Measurements from ENCODE around the gene ISG20L2. TPM values are rescaled to one million over a fixed set of nuclear protein-coding genes. Genes with fewer than 3 reads are reported as not detected.

The ISG20L2 gene
- total and polyA plus RNA-seq, 2 donors (not counting 3 experiments of a cell fraction or from before 2014, with no cell fraction given) = 33.2 to 35.3 TPM

DNA sequence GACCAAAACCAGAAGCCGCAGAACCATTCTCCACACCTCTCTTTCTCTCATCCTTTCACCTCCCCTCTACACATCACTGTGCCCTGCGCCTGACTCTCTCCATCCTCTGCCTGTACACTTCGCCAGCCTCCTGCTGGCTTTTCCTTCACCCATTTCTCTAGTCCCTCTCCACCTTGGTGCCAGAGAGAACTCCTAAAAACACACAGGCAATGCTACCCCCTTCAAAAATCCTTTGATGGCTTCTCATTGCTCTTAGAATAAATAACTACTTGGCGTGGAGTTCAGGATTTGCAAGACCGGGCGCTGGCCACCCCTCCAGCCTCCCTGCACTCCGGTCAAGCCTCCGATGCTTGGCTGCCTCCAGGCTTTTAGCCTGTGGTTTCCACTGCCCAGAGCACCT lies 31.8 kb downstream of the ISG20L2 start:
- POLR2A ChIA-PET = no interaction called here
- BruUV-seq (replicated peaks) = no TSS peak

More for the DNA sequence above, 31.8 kb downstream of the ISG20L2 start:
- Histone ChIP-seq H3K9me1 (replicated peaks; ENCODE audit: control insufficient read depth, extremely low read depth, insufficient read depth, low read length) (no peaks in the 10 kb centered on the region), H3K9me3 (replicated peaks; ENCODE audit: control insufficient read depth, insufficient read depth, low read length) (no peaks in the 10 kb centered on the region), H3K36me3 (ENCODE audit: control insufficient read depth in 2 of 2, extremely low read depth in 1 of 2, insufficient read depth in 2 of 2, low read length in 2 of 2) (no peaks in the 10 kb centered on the region), H2AFZ (ENCODE audit: low read depth, low read length) (no peak overlapping the region), H3K4me2 (ENCODE audit: insufficient read depth, low read length) (no peak overlapping the region), H3K9ac (replicated peaks; ENCODE audit: extremely low read depth, insufficient read depth, low read length) (no peak overlapping the region), H3K79me2 (ENCODE audit: control insufficient read depth, insufficient read depth, low read length) (no peaks in the 10 kb centered on the region), H3K4me3 (replicated peaks in 1 of 3; ENCODE audit: insufficient read depth in 1 of 3, low read depth in 1 of 3, low read length in 3 of 3) (no peak overlapping the region), H4K20me1 (replicated peaks; ENCODE audit: control insufficient read depth, extremely low read depth, insufficient read depth, low read length) (no peaks in the 10 kb centered on the region), H3K27ac (ENCODE audit: insufficient read depth, low read depth, low read length) (no peak overlapping the region), H3K27me3 (ENCODE audit: control insufficient read depth in 2 of 2, insufficient read depth in 2 of 2, low read length in 2 of 2) (peaks cover 11 to 12% of the 10 kb centered on the region in 2 experiments), H3K4me1 (ENCODE audit: control insufficient read depth, extremely low read depth, insufficient read depth, low read length) (no peaks in the 10 kb centered on the region)
- CTCF ChIA-PET = interaction anchor here (1.1 to 16.7 kb wide), 3 partner anchors 8 to 29 kb away, joined by 3 to 453 read pairs (median 13); partner anchors contain the start of gene CRABP2
- DNase-seq (ENCODE audit: low read depth, low spot score) = no peak
- dilution Hi-C loops (cut with MboI; ENCODE audit: extremely low pct_ligation_motif_present, low sequenced_read_pairs) = no loop called here
- peak; percentile 47 for FAIRE-seq
- TF ChIP-seq POLR2AphosphoS5 (IDR thresholded peaks at IDR 0.05; ENCODE audit: insufficient read depth, low read depth, low read length) (no peak), POLR2A (IDR thresholded peaks at IDR 0.05; ENCODE audit: low read depth, low read length) (no peak), EZH2 (IDR thresholded peaks at IDR 0.05; ENCODE audit: borderline replicate concordance, low read depth, low read length, severe bottlenecking) (no peak), FOS (IDR thresholded peaks at IDR 0.05; ENCODE audit: borderline replicate concordance, insufficient read depth, low read length) (no peak), MYC (IDR thresholded peaks at IDR 0.05; ENCODE audit: low read depth, low read length) (no peak), GATA2 (IDR thresholded peaks at IDR 0.05; ENCODE audit: insufficient read depth, insufficient read length, low read depth, low read length) (no peak), JUN (IDR thresholded peaks at IDR 0.05; ENCODE audit: borderline replicate concordance, insufficient read depth, insufficient read length, low read depth) (no peak)
- TF ChIP-seq, protein P1, sequence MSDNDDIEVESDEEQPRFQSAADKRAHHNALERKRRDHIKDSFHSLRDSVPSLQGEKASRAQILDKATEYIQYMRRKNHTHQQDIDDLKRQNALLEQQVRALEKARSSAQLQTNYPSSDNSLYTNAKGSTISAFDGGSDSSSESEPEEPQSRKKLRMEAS (IDR thresholded peaks at IDR 0.05; ENCODE audit: insufficient read depth, insufficient read length) = no peak
- TF ChIP-seq, protein P2, sequence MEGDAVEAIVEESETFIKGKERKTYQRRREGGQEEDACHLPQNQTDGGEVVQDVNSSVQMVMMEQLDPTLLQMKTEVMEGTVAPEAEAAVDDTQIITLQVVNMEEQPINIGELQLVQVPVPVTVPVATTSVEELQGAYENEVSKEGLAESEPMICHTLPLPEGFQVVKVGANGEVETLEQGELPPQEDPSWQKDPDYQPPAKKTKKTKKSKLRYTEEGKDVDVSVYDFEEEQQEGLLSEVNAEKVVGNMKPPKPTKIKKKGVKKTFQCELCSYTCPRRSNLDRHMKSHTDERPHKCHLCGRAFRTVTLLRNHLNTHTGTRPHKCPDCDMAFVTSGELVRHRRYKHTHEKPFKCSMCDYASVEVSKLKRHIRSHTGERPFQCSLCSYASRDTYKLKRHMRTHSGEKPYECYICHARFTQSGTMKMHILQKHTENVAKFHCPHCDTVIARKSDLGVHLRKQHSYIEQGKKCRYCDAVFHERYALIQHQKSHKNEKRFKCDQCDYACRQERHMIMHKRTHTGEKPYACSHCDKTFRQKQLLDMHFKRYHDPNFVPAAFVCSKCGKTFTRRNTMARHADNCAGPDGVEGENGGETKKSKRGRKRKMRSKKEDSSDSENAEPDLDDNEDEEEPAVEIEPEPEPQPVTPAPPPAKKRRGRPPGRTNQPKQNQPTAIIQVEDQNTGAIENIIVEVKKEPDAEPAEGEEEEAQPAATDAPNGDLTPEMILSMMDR (IDR thresholded peaks at IDR 0.05; ENCODE audit: extremely low read depth in 1 of 2, insufficient read depth in 1 of 2, low read depth in 1 of 2, low read length in 2 of 2) = no peak
- intact Hi-C loops (cut with micrococcal nuclease) = no loop called here

Data from endothelial cell of umbilical vein (primary cell).